ENCODE data around the gene RXRB.

The RXRB gene

GRCh38 chr6:33200219-33201146 is at the start of gene RXRB, which contains the start of gene SLC39A7:
RXRB (minus strand) TSS chr6:33200665; CDS start chr6:33200476, 189 bp downstream.
SLC39A7 (plus strand) TSS chr6:33200867; CDS start chr6:33201246, 379 bp downstream.
- H3K36me3 ChIP-seq (ENCODE audit: control insufficient read depth, low read depth, low read length): peaks cover 25% of the 10 kb centered on the region
- peak within 1 kb of the TSS; percentile 92 for H3K4me3 ChIP-seq (ENCODE audit: low read length)
- peak within 1 kb of the TSS; percentile 65 for H3K27ac ChIP-seq (ENCODE audit: low read length)
- peak within 1 kb of the TSS; percentile 76 for H3K9ac ChIP-seq (ENCODE audit: low read length)
- peaks cover 5% of the 10 kb centered on the region for H3K27me3 ChIP-seq (ENCODE audit: control insufficient read depth, insufficient read depth, low read length)
- H3K9me3 ChIP-seq (ENCODE audit: control insufficient read depth, low read depth, low read length): no peaks in the 10 kb centered on the region
- peaks cover 20% of the 10 kb centered on the region for H3K4me1 ChIP-seq (ENCODE audit: control insufficient read depth, low read depth, low read length)

- Histone ChIP-seq H3K4me1 (ENCODE audit: control insufficient read depth, low read depth, low read length) (peaks cover 11% of the 10 kb centered on the region), H3K9me3 (ENCODE audit: control insufficient read depth, low read depth, low read length) (no peaks in the 10 kb centered on the region), H3K4me3 (ENCODE audit: low read length) (peak overlapping the region; percentile 70), H3K27me3 (ENCODE audit: control insufficient read depth, insufficient read depth, low read length) (peaks cover 27% of the 10 kb centered on the region), H3K36me3 (ENCODE audit: control insufficient read depth, low read depth, low read length) (no peaks in the 10 kb centered on the region), H3K9ac (ENCODE audit: low read length) (peak overlapping the region; percentile 47), H3K27ac (ENCODE audit: low read length) (no peak overlapping the region)
These were observed 49.5 kb upstream of the RXRB start for GRCh38 chr6:33249732-33250630.

DNA sequence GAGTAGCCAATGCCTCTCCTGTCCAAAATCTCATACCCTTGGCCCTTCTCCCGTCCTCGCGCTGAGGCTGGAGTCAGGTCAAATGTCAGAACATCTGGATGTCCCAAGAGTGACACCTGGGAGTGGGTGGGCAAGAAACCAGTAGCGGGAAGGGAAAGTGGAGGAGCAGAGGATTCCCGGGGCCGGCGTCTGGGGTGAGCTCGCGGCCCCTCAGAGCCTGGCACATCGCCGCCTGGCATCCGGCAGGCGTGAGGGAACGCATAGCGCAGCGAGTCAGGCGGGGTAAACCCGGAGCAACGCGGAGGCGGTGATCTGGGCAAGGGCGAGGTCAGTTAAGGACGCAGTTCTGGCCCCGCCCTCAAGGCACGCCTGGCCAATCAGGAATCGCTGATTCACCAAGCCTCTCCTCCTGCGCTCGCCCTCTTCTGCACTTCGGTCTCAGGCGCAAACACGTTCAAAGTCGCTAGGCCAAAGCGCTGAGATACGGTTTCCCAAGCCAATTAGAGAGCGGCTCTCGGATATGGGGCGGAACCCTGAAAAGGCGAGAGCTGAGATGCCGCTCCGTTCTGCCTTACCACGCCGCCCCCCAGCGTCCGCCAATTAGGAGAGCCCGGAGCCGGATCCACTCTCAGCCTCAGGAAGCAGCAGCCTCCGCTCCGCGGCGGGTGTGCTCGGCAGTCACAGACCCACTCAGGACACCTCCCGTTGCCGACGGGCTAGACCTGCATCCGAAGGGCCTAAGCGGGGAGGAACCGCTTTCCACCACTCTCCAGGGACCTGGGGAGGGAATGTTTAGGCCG is 48.7 kb upstream of the RXRB start:
- Histone ChIP-seq H3K27ac (ENCODE audit: low read length) (no peak overlapping the region), H3K9ac (ENCODE audit: low read length) (peak overlapping the region; percentile 47), H3K4me3 (ENCODE audit: low read length) (peak overlapping the region; percentile 70), H3K9me3 (ENCODE audit: control insufficient read depth, low read depth, low read length) (no peaks in the 10 kb centered on the region), H3K4me1 (ENCODE audit: control insufficient read depth, low read depth, low read length) (peaks cover 11% of the 10 kb centered on the region), H3K36me3 (ENCODE audit: control insufficient read depth, low read depth, low read length) (no peaks in the 10 kb centered on the region), H3K27me3 (ENCODE audit: control insufficient read depth, insufficient read depth, low read length) (peaks cover 27% of the 10 kb centered on the region)

DNA sequence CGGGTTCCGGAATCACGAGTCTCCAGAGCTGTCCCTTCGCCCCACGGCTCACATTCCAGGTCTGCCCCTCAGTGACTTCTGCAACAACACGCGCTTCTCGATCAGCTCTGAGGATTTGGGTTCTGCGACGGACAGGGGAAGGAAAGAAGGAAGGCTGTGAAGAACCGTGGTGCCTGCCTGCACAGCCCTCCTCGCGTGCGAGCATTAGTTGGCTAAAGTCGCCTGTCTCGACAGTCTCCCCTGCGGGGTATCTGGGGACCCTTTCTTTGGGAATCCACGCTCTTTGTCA is 48.1 kb upstream of the RXRB start:
- peaks cover 11% of the 10 kb centered on the region for H3K4me1 ChIP-seq (ENCODE audit: control insufficient read depth, low read depth, low read length)
- H3K9ac ChIP-seq (ENCODE audit: low read length): no peak overlapping the region
- peak overlapping the region; percentile 58 for H3K4me3 ChIP-seq (ENCODE audit: low read length)
- H3K27ac ChIP-seq (ENCODE audit: low read length): no peak overlapping the region
- no peaks in the 10 kb centered on the region for H3K36me3 ChIP-seq (ENCODE audit: control insufficient read depth, low read depth, low read length)
- H3K27me3 ChIP-seq (ENCODE audit: control insufficient read depth, insufficient read depth, low read length): peaks cover 27% of the 10 kb centered on the region
- H3K9me3 ChIP-seq (ENCODE audit: control insufficient read depth, low read depth, low read length): no peaks in the 10 kb centered on the region

DNA sequence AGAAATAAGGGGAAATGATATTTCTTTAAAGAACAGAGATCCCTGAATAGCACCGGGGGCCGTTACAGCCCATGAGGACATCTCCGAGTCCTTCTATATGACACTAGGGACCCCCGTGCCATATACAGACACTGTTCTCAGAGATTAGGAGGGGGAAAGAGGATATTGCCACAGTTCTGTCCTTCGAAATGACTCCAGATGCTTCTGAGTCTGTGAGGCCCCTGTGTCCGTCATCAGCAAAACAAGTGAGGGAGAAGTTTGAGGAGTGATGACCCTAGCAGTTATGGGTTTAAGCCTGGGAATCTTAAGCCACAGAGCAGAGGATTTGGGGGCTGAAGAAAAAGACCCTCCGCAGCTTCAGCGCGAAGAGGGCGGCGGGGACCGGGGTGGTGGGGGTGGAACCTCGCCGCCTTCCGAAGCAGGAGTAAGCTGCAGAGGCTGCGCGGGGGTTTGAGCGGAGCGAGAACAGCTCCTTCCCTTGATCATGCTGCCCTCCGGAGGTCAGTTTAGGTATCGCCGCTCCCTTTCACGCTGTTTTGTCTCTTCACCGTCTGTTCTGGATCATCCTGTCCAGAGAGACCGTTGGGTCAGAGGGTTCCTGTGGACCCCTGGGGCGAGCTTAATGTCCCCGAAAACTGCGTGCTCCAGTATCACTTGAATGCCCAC is 47.6 kb upstream of the RXRB start:
- Histone ChIP-seq H3K9me3 (ENCODE audit: control insufficient read depth, low read depth, low read length) (no peaks in the 10 kb centered on the region), H3K27ac (ENCODE audit: low read length) (no peak overlapping the region), H3K9ac (ENCODE audit: low read length) (peak overlapping the region; percentile 49), H3K4me3 (ENCODE audit: low read length) (peak overlapping the region; percentile 58), H3K4me1 (ENCODE audit: control insufficient read depth, low read depth, low read length) (peaks cover 11% of the 10 kb centered on the region), H3K36me3 (ENCODE audit: control insufficient read depth, low read depth, low read length) (no peaks in the 10 kb centered on the region), H3K27me3 (ENCODE audit: control insufficient read depth, insufficient read depth, low read length) (peaks cover 27% of the 10 kb centered on the region)

DNA sequence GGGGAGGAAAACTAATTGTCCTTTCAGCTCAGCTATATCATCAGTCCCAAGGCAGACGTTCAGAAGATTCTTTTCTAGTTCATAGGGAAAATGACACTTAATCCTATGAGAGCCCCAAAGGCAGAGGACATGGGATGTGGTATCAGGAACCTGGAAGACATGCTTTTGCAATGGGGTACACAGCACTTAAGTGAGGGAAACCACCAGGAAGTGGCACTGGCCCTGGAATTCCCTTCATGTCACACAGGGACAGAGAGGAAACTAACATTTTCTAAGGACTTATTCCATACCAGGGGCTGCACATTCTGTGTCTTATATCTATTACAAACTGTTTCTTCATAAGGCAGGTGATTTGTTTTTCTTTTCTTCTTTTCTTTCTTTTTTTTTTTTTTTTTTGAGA is 43.0 kb upstream of the RXRB start:
- peaks cover 1% of the 10 kb centered on the region for H3K4me1 ChIP-seq (ENCODE audit: control insufficient read depth, low read depth, low read length)
- H3K27me3 ChIP-seq (ENCODE audit: control insufficient read depth, insufficient read depth, low read length): peaks cover 23% of the 10 kb centered on the region
- no peaks in the 10 kb centered on the region for H3K9me3 ChIP-seq (ENCODE audit: control insufficient read depth, low read depth, low read length)
- no peak overlapping the region for H3K27ac ChIP-seq (ENCODE audit: low read length)
- no peaks in the 10 kb centered on the region for H3K36me3 ChIP-seq (ENCODE audit: control insufficient read depth, low read depth, low read length)
- H3K4me3 ChIP-seq (ENCODE audit: low read length): no peak overlapping the region
- H3K9ac ChIP-seq (ENCODE audit: low read length): no peak overlapping the region

DNA sequence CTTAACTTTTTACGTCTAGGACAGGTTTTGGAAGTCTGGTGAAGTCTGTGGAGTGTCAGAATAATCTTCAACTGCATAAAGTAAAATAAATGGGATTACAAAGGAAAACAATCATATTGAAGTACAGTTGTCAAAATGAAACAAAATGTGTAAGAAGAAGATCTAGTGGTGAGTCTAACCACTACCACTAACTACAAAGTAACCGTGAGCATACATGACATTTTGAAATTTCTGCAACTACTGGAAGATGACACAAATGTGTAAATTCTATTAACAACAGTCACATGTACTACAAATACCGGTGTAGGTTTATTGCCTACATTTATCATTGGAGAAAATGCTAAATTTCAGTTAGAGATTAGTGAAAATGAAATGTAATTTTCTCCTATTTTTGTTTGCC is 41.5 kb upstream of the RXRB start:
- H3K9ac ChIP-seq (ENCODE audit: low read length): no peak overlapping the region
- no peaks in the 10 kb centered on the region for H3K36me3 ChIP-seq (ENCODE audit: control insufficient read depth, low read depth, low read length)
- H3K4me1 ChIP-seq (ENCODE audit: control insufficient read depth, low read depth, low read length): no peaks in the 10 kb centered on the region
- H3K27ac ChIP-seq (ENCODE audit: low read length): no peak overlapping the region
- H3K4me3 ChIP-seq (ENCODE audit: low read length): no peak overlapping the region
- no peaks in the 10 kb centered on the region for H3K9me3 ChIP-seq (ENCODE audit: control insufficient read depth, low read depth, low read length)
- peaks cover 8% of the 10 kb centered on the region for H3K27me3 ChIP-seq (ENCODE audit: control insufficient read depth, insufficient read depth, low read length)

DNA sequence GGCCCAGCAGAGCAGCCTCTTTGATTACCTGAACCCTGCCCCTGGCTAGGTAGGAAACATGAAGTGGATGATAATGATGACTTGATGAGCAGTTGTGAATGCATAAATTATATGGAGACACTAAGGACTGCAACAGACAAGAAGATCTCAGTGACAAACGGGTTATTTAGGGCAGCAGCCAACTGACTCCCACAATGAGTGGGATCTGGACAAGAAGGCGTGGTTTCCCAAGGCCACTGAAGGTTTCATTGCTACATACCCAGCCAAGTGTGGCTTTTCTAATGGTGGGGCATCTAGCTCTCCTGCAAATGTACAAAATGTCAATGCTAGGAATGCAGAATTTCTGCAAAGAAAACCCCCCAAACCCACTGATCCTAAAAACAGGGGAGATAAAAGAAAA is 37.3 kb upstream of the RXRB start:
- Histone ChIP-seq H3K36me3 (ENCODE audit: control insufficient read depth, low read depth, low read length) (no peaks in the 10 kb centered on the region), H3K27ac (ENCODE audit: low read length) (no peak overlapping the region), H3K9me3 (ENCODE audit: control insufficient read depth, low read depth, low read length) (no peaks in the 10 kb centered on the region), H3K9ac (ENCODE audit: low read length) (no peak overlapping the region), H3K4me1 (ENCODE audit: control insufficient read depth, low read depth, low read length) (peaks cover 5% of the 10 kb centered on the region), H3K4me3 (ENCODE audit: low read length) (no peak overlapping the region), H3K27me3 (ENCODE audit: control insufficient read depth, insufficient read depth, low read length) (no peaks in the 10 kb centered on the region)

- Histone ChIP-seq H3K27me3 (ENCODE audit: control insufficient read depth, insufficient read depth, low read length) (no peaks in the 10 kb centered on the region), H3K4me1 (ENCODE audit: control insufficient read depth, low read depth, low read length) (peaks cover 5% of the 10 kb centered on the region), H3K9me3 (ENCODE audit: control insufficient read depth, low read depth, low read length) (no peaks in the 10 kb centered on the region), H3K36me3 (ENCODE audit: control insufficient read depth, low read depth, low read length) (no peaks in the 10 kb centered on the region), H3K9ac (ENCODE audit: low read length) (no peak overlapping the region), H3K27ac (ENCODE audit: low read length) (no peak overlapping the region), H3K4me3 (ENCODE audit: low read length) (no peak overlapping the region)
These were observed 36.4 kb upstream of the RXRB start for GRCh38 chr6:33236852-33237251.

GRCh38 chr6:33236328-33236727 is 35.9 kb upstream of the RXRB start:
- no peak overlapping the region for H3K9ac ChIP-seq (ENCODE audit: low read length)
- H3K4me3 ChIP-seq (ENCODE audit: low read length): no peak overlapping the region
- no peaks in the 10 kb centered on the region for H3K27me3 ChIP-seq (ENCODE audit: control insufficient read depth, insufficient read depth, low read length)
- peaks cover 5% of the 10 kb centered on the region for H3K4me1 ChIP-seq (ENCODE audit: control insufficient read depth, low read depth, low read length)
- no peak overlapping the region for H3K27ac ChIP-seq (ENCODE audit: low read length)
- no peaks in the 10 kb centered on the region for H3K9me3 ChIP-seq (ENCODE audit: control insufficient read depth, low read depth, low read length)
- H3K36me3 ChIP-seq (ENCODE audit: control insufficient read depth, low read depth, low read length): no peaks in the 10 kb centered on the region

Data from iPS-18a (cell line).